HEK293 (cell line): ENCODE results near the gene ERBB4.
A peak's percentile ranks its signal among the peaks of the same experiment; 100 is the strongest.

Experiments
- CTCF ChIA-PET: fragments of 350-600 bp; formaldehyde crosslinking; extraction: SDS; loops from one replicate; lab custom pipeline; 2021; ENCODE audit warnings: antibody characterized with exemption; lab: Yijun Ruan, JAX
- POLR2A ChIA-PET: fragments of 300-600 bp; formaldehyde crosslinking; extraction: SDS; loops from one replicate; lab custom pipeline; 2020; ENCODE audit warnings: antibody characterized with exemption, inconsistent platforms; lab: Yijun Ruan, JAX
- H3K27ac ChIP-seq: fragments of 200-500 bp; sonication (Bioruptor generic); 2 replicates; pipeline ENCODE4 v1.5.1; 2014; ENCODE audit warnings: low read depth, low read length, control low read depth, inconsistent platforms; ENCODE audit errors: extremely low read depth
- H3K36me3 ChIP-seq, 2 experiments: fragments of 200-500 bp in 1 of 2; sonication (Bioruptor generic) in 1 of 2; 1 replicate in 1 of 2; 2 replicates in 1 of 2; pipeline ENCODE4 v1.5.1; 2014 to 2017; ENCODE audit warnings: inconsistent platforms in 2 of 2, low read length in 2 of 2; ENCODE audit not compliant: control insufficient read depth in 2 of 2, insufficient read depth in 1 of 2
- H3K4me1 ChIP-seq: fragments of 200-500 bp; sonication (Bioruptor generic); 2 replicates; pipeline ENCODE4 v1.5.1; 2014; ENCODE audit warnings: mild to moderate bottlenecking, low read length, inconsistent platforms; ENCODE audit not compliant: control insufficient read depth, insufficient read depth
- H3K4me3 ChIP-seq: 2 replicates; pipeline ENCODE4 v1.5.1; 2011; ENCODE audit warnings: low read depth, mild to moderate bottlenecking, control low read depth, low read length, moderate library complexity
- H3K9me3 ChIP-seq: fragments of 200-500 bp; sonication (Bioruptor generic); 2 replicates; pipeline ENCODE4 v1.5.1; 2014; ENCODE audit warnings: low read depth, low read length, inconsistent platforms; ENCODE audit not compliant: control insufficient read depth, insufficient read depth
- ELK4 ChIP-seq: IDR thresholded peaks from 2 replicates; pipeline ENCODE4 v1.6.1; 2011; ENCODE audit warnings: mild to moderate bottlenecking, low read depth, low read length, borderline replicate concordance
- FEZF1 ChIP-seq: fragments of 450-650 bp; formaldehyde crosslinking; IDR thresholded peaks from 2 replicates; pipeline ENCODE4 v1.5.1; 2016; ENCODE audit warnings: missing biosample characterization, missing genetic modification characterization
- MYNN ChIP-seq: fragments of 450-650 bp; formaldehyde crosslinking; IDR thresholded peaks from 2 replicates; pipeline ENCODE4 v1.5.1; 2016; ENCODE audit warnings: missing biosample characterization, missing genetic modification characterization, borderline replicate concordance
- SCRT2 ChIP-seq: fragments of 450-650 bp; formaldehyde crosslinking; IDR thresholded peaks from 2 replicates; pipeline ENCODE4 v1.5.1; 2016; ENCODE audit warnings: missing biosample characterization, missing genetic modification characterization
- ZBTB1 ChIP-seq: fragments of 450-650 bp; formaldehyde crosslinking; IDR thresholded peaks from 2 replicates; pipeline ENCODE4 v1.5.1; 2016; ENCODE audit warnings: missing biosample characterization, missing genetic modification characterization
- ZBTB6 ChIP-seq: fragments of 450-650 bp; formaldehyde crosslinking; IDR thresholded peaks from 2 replicates; pipeline ENCODE4 v1.5.1; 2017; ENCODE audit warnings: missing biosample characterization, missing genetic modification characterization
- ZIC2 ChIP-seq: fragments of 450-650 bp; formaldehyde crosslinking; IDR thresholded peaks from 2 replicates; pipeline ENCODE4 v1.5.1; 2016; ENCODE audit warnings: missing biosample characterization, missing genetic modification characterization
- ZNF133 ChIP-seq: fragments of 450-650 bp; formaldehyde crosslinking; IDR thresholded peaks from 2 replicates; pipeline ENCODE4 v1.5.1; 2016; ENCODE audit warnings: missing biosample characterization, missing genetic modification characterization
- ZNF138 ChIP-seq: fragments of 450-650 bp; formaldehyde crosslinking; IDR thresholded peaks from 2 replicates; pipeline ENCODE4 v1.5.1; 2016; ENCODE audit warnings: missing biosample characterization, missing genetic modification characterization, borderline replicate concordance
- ZNF140 ChIP-seq: fragments of 450-650 bp; formaldehyde crosslinking; IDR thresholded peaks from 2 replicates; pipeline ENCODE4 v1.5.1; 2016; ENCODE audit warnings: missing biosample characterization, missing genetic modification characterization
- ZNF211 ChIP-seq: fragments of 450-650 bp; formaldehyde crosslinking; IDR thresholded peaks from 2 replicates; pipeline ENCODE4 v1.5.1; 2016; ENCODE audit warnings: low read depth, missing biosample characterization, missing genetic modification characterization
- ZNF214 ChIP-seq: fragments of 450-650 bp; formaldehyde crosslinking; IDR thresholded peaks from 2 replicates; pipeline ENCODE4 v1.5.1; 2017; ENCODE audit warnings: missing biosample characterization, mild to moderate bottlenecking, missing genetic modification characterization, borderline replicate concordance
- ZNF266 ChIP-seq: fragments of 450-650 bp; formaldehyde crosslinking; IDR thresholded peaks from 2 replicates; pipeline ENCODE4 v1.5.1; 2016; ENCODE audit warnings: missing biosample characterization, missing genetic modification characterization, low read depth
- ZNF311 ChIP-seq: fragments of 450-650 bp; formaldehyde crosslinking; IDR thresholded peaks from 2 replicates; pipeline ENCODE4 v1.5.1; 2017; ENCODE audit warnings: missing biosample characterization, missing genetic modification characterization, borderline replicate concordance
- ZNF350 ChIP-seq: fragments of 450-650 bp; formaldehyde crosslinking; IDR thresholded peaks from 2 replicates; pipeline ENCODE4 v1.5.0; 2017; ENCODE audit warnings: missing biosample characterization, mild to moderate bottlenecking, missing genetic modification characterization
- ZNF416 ChIP-seq: fragments of 450-650 bp; formaldehyde crosslinking; IDR thresholded peaks from 2 replicates; pipeline ENCODE4 v1.5.1; 2016; ENCODE audit warnings: missing biosample characterization, missing genetic modification characterization
- ZNF514 ChIP-seq: fragments of 450-650 bp; formaldehyde crosslinking; IDR thresholded peaks from 2 replicates; pipeline ENCODE4 v1.5.1; 2016; ENCODE audit warnings: missing biosample characterization, missing genetic modification characterization
- ZNF549 ChIP-seq: fragments of 450-650 bp; IDR thresholded peaks from 2 replicates; pipeline ENCODE4 v1.5.1; 2018; ENCODE audit warnings: missing biosample characterization, missing genetic modification characterization, mild to moderate bottlenecking, inconsistent platforms, moderate library complexity
- ZNF561 ChIP-seq: fragments of 450-650 bp; IDR thresholded peaks from 2 replicates; pipeline ENCODE4 v1.5.1; 2018; ENCODE audit warnings: missing biosample characterization, missing genetic modification characterization, borderline replicate concordance
- ZNF600 ChIP-seq: fragments of 450-650 bp; formaldehyde crosslinking; IDR thresholded peaks from 2 replicates; pipeline ENCODE4 v1.5.1; 2016; ENCODE audit warnings: missing biosample characterization, missing genetic modification characterization
- ZNF624 ChIP-seq: fragments of 450-650 bp; formaldehyde crosslinking; IDR thresholded peaks from 2 replicates; pipeline ENCODE4 v1.5.1; 2017; ENCODE audit warnings: missing biosample characterization, missing genetic modification characterization
- ZNF768 ChIP-seq: fragments of 450-650 bp; formaldehyde crosslinking; IDR thresholded peaks from 2 replicates; pipeline ENCODE4 v1.5.1; 2018; ENCODE audit warnings: missing biosample characterization, mild to moderate bottlenecking, missing genetic modification characterization
- ZNF830 ChIP-seq: fragments of 450-650 bp; IDR thresholded peaks from 2 replicates; pipeline ENCODE4 v1.5.0; 2018; ENCODE audit warnings: missing biosample characterization, missing genetic modification characterization, low read depth, mild to moderate bottlenecking, moderate library complexity
- ZSCAN30 ChIP-seq: fragments of 450-650 bp; IDR thresholded peaks from 2 replicates; pipeline ENCODE4 v1.5.1; 2018; ENCODE audit warnings: missing biosample characterization, mild to moderate bottlenecking, missing genetic modification characterization, moderate library complexity
- TF ChIP-seq, protein P1 (sequence below): fragments of 450-650 bp; formaldehyde crosslinking; IDR thresholded peaks from 2 replicates; pipeline ENCODE4 v1.5.1; 2016; ENCODE audit warnings: missing biosample characterization, missing genetic modification characterization
- TF ChIP-seq, protein P2 (sequence below): fragments of 450-650 bp; formaldehyde crosslinking; IDR thresholded peaks from 2 replicates; pipeline ENCODE4 v1.5.1; 2016; ENCODE audit warnings: missing biosample characterization, missing genetic modification characterization
- TF ChIP-seq, protein P3 (sequence below): fragments of 450-650 bp; formaldehyde crosslinking; IDR thresholded peaks from 2 replicates; pipeline ENCODE4 v1.5.1; 2016; ENCODE audit warnings: missing biosample characterization, missing genetic modification characterization

Gene ERBB4

GRCh38 chr2:211901226-211901846 is 637.3 kb downstream of the ERBB4 start (continued):
- TF ChIP-seq ZNF624 = no peak
- no peak for TF ChIP-seq ZNF768 (tag by site-specific recombination)
- no peak for TF ChIP-seq ZNF133 (tag by site-specific recombination)
- no peak for TF ChIP-seq ELK4
- no peak for TF ChIP-seq ZNF350 (tag by site-specific recombination)
- TF ChIP-seq MYNN (tag by site-specific recombination) = no peak
- no peak for TF ChIP-seq ZNF514 (tag by site-specific recombination)
- TF ChIP-seq, protein P1, sequence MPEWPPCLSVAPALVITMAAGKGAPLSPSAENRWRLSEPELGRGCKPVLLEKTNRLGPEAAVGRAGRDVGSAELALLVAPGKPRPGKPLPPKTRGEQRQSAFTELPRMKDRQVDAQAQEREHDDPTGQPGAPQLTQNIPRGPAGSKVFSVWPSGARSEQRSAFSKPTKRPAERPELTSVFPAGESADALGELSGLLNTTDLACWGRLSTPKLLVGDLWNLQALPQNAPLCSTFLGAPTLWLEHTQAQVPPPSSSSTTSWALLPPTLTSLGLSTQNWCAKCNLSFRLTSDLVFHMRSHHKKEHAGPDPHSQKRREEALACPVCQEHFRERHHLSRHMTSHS (tag by site-specific recombination) = no peak
- TF ChIP-seq ZNF211 (tag by site-specific recombination) = no peak

GRCh38 chr2:211900518-211900917 is 638.1 kb downstream of the ERBB4 start:
- Histone ChIP-seq H3K36me3 (no peaks in the 10 kb centered on the region), H3K27ac (no peak overlapping the region), H3K4me3 (no peak overlapping the region), H3K9me3 (no peaks in the 10 kb centered on the region), H3K4me1 (peaks cover 7% of the 10 kb centered on the region; the same call in 1 of the 2 replicates)
- ChIA-PET POLR2A (no interaction called here), CTCF (no interaction called here)
- TF ChIP-seq ZBTB6 (no peak), ZNF266 (tag by site-specific recombination) (no peak), ZNF416 (tag by site-specific recombination) (no peak), ZNF600 (tag by site-specific recombination) (no peak), ZSCAN30 (tag by site-specific recombination) (no peak), ZNF830 (tag by site-specific recombination) (no peak), ZNF140 (tag by site-specific recombination) (no peak)

- H3K36me3 ChIP-seq = no peaks in the 10 kb centered on the region
- ChIA-PET POLR2A (no interaction called here), CTCF (no interaction called here)
- H3K9me3 ChIP-seq = no peaks in the 10 kb centered on the region
- no peak overlapping the region for H3K27ac ChIP-seq
- no peak overlapping the region for H3K4me3 ChIP-seq
- H3K4me1 ChIP-seq = peaks cover 7% of the 10 kb centered on the region; the same call in 1 of the 2 replicates
- no peak for TF ChIP-seq ZNF561 (tag by site-specific recombination)
- TF ChIP-seq FEZF1 (tag by site-specific recombination) = peak; percentile 41; the same call in 1 of the 2 replicates
- no peak for TF ChIP-seq ZNF549
- TF ChIP-seq ZBTB1 (tag by site-specific recombination) = no peak
- TF ChIP-seq ZNF311 (tag by site-specific recombination) = no peak
- TF ChIP-seq, protein P1 (tag by site-specific recombination) = no peak
- no peak for TF ChIP-seq ZNF138
- no peak for TF ChIP-seq ZNF214 (tag by site-specific recombination)
- TF ChIP-seq ZIC2 (tag by site-specific recombination) = no peak
- TF ChIP-seq, protein P2, sequence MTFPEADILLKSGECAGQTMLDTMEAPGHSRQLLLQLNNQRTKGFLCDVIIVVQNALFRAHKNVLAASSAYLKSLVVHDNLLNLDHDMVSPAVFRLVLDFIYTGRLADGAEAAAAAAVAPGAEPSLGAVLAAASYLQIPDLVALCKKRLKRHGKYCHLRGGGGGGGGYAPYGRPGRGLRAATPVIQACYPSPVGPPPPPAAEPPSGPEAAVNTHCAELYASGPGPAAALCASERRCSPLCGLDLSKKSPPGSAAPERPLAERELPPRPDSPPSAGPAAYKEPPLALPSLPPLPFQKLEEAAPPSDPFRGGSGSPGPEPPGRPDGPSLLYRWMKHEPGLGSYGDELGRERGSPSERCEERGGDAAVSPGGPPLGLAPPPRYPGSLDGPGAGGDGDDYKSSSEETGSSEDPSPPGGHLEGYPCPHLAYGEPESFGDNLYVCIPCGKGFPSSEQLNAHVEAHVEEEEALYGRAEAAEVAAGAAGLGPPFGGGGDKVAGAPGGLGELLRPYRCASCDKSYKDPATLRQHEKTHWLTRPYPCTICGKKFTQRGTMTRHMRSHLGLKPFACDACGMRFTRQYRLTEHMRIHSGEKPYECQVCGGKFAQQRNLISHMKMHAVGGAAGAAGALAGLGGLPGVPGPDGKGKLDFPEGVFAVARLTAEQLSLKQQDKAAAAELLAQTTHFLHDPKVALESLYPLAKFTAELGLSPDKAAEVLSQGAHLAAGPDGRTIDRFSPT (tag by site-specific recombination) = no peak
- TF ChIP-seq, protein P3, sequence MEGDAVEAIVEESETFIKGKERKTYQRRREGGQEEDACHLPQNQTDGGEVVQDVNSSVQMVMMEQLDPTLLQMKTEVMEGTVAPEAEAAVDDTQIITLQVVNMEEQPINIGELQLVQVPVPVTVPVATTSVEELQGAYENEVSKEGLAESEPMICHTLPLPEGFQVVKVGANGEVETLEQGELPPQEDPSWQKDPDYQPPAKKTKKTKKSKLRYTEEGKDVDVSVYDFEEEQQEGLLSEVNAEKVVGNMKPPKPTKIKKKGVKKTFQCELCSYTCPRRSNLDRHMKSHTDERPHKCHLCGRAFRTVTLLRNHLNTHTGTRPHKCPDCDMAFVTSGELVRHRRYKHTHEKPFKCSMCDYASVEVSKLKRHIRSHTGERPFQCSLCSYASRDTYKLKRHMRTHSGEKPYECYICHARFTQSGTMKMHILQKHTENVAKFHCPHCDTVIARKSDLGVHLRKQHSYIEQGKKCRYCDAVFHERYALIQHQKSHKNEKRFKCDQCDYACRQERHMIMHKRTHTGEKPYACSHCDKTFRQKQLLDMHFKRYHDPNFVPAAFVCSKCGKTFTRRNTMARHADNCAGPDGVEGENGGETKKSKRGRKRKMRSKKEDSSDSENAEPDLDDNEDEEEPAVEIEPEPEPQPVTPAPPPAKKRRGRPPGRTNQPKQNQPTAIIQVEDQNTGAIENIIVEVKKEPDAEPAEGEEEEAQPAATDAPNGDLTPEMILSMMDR = no peak
- TF ChIP-seq SCRT2 (tag by site-specific recombination) = no peak
Observed at GRCh38 chr2:211900000-211900399, 638.6 kb downstream of the ERBB4 start.
